ENCODE results near the gene TTC28.
A peak's percentile ranks its signal among the peaks of the same experiment; 100 is the strongest.
"Not testable (repeated sequence)": the region's sequence is repeated elsewhere in the genome, so short reads cannot be mapped to it uniquely, and the experiment has no call there.

Gene TTC28

GRCh38 chr22:28679611-28680287, at the start of gene TTC28:
Gene TTC28 (minus strand): TSS chr22:28679840. CDS start chr22:28679723, 117 bp downstream.
- peak within 1 kb of the TSS in 1 of 2 donors; percentile 65 for H3K9ac ChIP-seq (ENCODE audit: low read depth in 1 of 2, low read length in 2 of 2)
- not testable (repeated sequence) for H3K4me1 ChIP-seq (ENCODE audit: control insufficient read depth in 2 of 2, insufficient read depth in 2 of 2, low read length in 2 of 2); H3K36me3 ChIP-seq (ENCODE audit: control insufficient read depth in 2 of 2, insufficient read depth in 2 of 2, low read length in 2 of 2); H3K27me3 ChIP-seq (ENCODE audit: control insufficient read depth in 2 of 2, insufficient read depth in 2 of 2, low read length in 2 of 2); H3K9me3 ChIP-seq (ENCODE audit: control insufficient read depth in 2 of 2, low read length in 2 of 2); H3K27ac ChIP-seq (ENCODE audit: low read depth in 2 of 2, low read length in 2 of 2)
- H3K4me3 ChIP-seq (ENCODE audit: low read length in 2 of 2), result peak within 1 kb of the TSS; percentile 58 to 68

GRCh38 chr22:28728621-28729313, 49.1 kb upstream of the TTC28 start:
- H3K36me3 ChIP-seq (ENCODE audit: control insufficient read depth in 2 of 2, insufficient read depth in 2 of 2, low read length in 2 of 2), result peaks cover 0 to under 1% of the 10 kb centered on the region in 2 donors
- no peak overlapping the region for H3K9ac ChIP-seq (ENCODE audit: low read depth in 1 of 2, low read length in 2 of 2)
- H3K27ac ChIP-seq (ENCODE audit: low read depth in 2 of 2, low read length in 2 of 2), result no peak overlapping the region
- H3K4me1 ChIP-seq (ENCODE audit: control insufficient read depth in 2 of 2, insufficient read depth in 2 of 2, low read length in 2 of 2), result no peaks in the 10 kb centered on the region
- H3K27me3 ChIP-seq (ENCODE audit: control insufficient read depth in 2 of 2, insufficient read depth in 2 of 2, low read length in 2 of 2), result no peaks in the 10 kb centered on the region
- no peak overlapping the region for H3K4me3 ChIP-seq (ENCODE audit: low read length in 2 of 2)
- no peaks in the 10 kb centered on the region for H3K9me3 ChIP-seq (ENCODE audit: control insufficient read depth in 2 of 2, low read length in 2 of 2)

GRCh38 chr22:28728002-28728401, 48.4 kb upstream of the TTC28 start:
- Histone ChIP-seq H3K36me3 (ENCODE audit: control insufficient read depth in 2 of 2, insufficient read depth in 2 of 2, low read length in 2 of 2) (no peaks in the 10 kb centered on the region), H3K9ac (ENCODE audit: low read depth in 1 of 2, low read length in 2 of 2) (no peak overlapping the region), H3K9me3 (ENCODE audit: control insufficient read depth in 2 of 2, low read length in 2 of 2) (no peaks in the 10 kb centered on the region), H3K4me1 (ENCODE audit: control insufficient read depth in 2 of 2, insufficient read depth in 2 of 2, low read length in 2 of 2) (no peaks in the 10 kb centered on the region), H3K4me3 (ENCODE audit: low read length in 2 of 2) (no peak overlapping the region), H3K27ac (ENCODE audit: low read depth in 2 of 2, low read length in 2 of 2) (no peak overlapping the region), H3K27me3 (ENCODE audit: control insufficient read depth in 2 of 2, insufficient read depth in 2 of 2, low read length in 2 of 2) (no peaks in the 10 kb centered on the region)

GRCh38 chr22:28718044-28718443, 38.4 kb upstream of the TTC28 start:
- H3K9ac ChIP-seq (ENCODE audit: low read depth in 1 of 2, low read length in 2 of 2), result no peak overlapping the region
- H3K4me3 ChIP-seq (ENCODE audit: low read length in 2 of 2), result no peak overlapping the region
- peaks cover 0 to 2% of the 10 kb centered on the region in 2 donors for H3K36me3 ChIP-seq (ENCODE audit: control insufficient read depth in 2 of 2, insufficient read depth in 2 of 2, low read length in 2 of 2)

GRCh38 chr22:28716686-28717085, 37.0 kb upstream of the TTC28 start:
- Histone ChIP-seq H3K27me3 (ENCODE audit: control insufficient read depth in 2 of 2, insufficient read depth in 2 of 2, low read length in 2 of 2) (no peaks in the 10 kb centered on the region), H3K27ac (ENCODE audit: low read depth in 2 of 2, low read length in 2 of 2) (no peak overlapping the region), H3K36me3 (ENCODE audit: control insufficient read depth in 2 of 2, insufficient read depth in 2 of 2, low read length in 2 of 2) (peaks cover 0 to 2% of the 10 kb centered on the region in 2 donors), H3K4me3 (ENCODE audit: low read length in 2 of 2) (no peak overlapping the region), H3K9me3 (ENCODE audit: control insufficient read depth in 2 of 2, low read length in 2 of 2) (no peaks in the 10 kb centered on the region), H3K9ac (ENCODE audit: low read depth in 1 of 2, low read length in 2 of 2) (no peak overlapping the region), H3K4me1 (ENCODE audit: control insufficient read depth in 2 of 2, insufficient read depth in 2 of 2, low read length in 2 of 2) (no peaks in the 10 kb centered on the region)

More at GRCh38 chr22:28718044-28718443, 38.4 kb upstream of the TTC28 start:
- Histone ChIP-seq H3K27ac (ENCODE audit: low read depth in 2 of 2, low read length in 2 of 2) (no peak overlapping the region), H3K9me3 (ENCODE audit: control insufficient read depth in 2 of 2, low read length in 2 of 2) (no peaks in the 10 kb centered on the region), H3K4me1 (ENCODE audit: control insufficient read depth in 2 of 2, insufficient read depth in 2 of 2, low read length in 2 of 2) (no peaks in the 10 kb centered on the region), H3K27me3 (ENCODE audit: control insufficient read depth in 2 of 2, insufficient read depth in 2 of 2, low read length in 2 of 2) (no peaks in the 10 kb centered on the region)

GRCh38 chr22:28715611-28716010, 36.0 kb upstream of the TTC28 start:
- Histone ChIP-seq H3K9ac (ENCODE audit: low read depth in 1 of 2, low read length in 2 of 2) (no peak overlapping the region), H3K4me1 (ENCODE audit: control insufficient read depth in 2 of 2, insufficient read depth in 2 of 2, low read length in 2 of 2) (no peaks in the 10 kb centered on the region), H3K36me3 (ENCODE audit: control insufficient read depth in 2 of 2, insufficient read depth in 2 of 2, low read length in 2 of 2) (peaks cover 0 to 2% of the 10 kb centered on the region in 2 donors), H3K27me3 (ENCODE audit: control insufficient read depth in 2 of 2, insufficient read depth in 2 of 2, low read length in 2 of 2) (no peaks in the 10 kb centered on the region), H3K9me3 (ENCODE audit: control insufficient read depth in 2 of 2, low read length in 2 of 2) (no peaks in the 10 kb centered on the region), H3K4me3 (ENCODE audit: low read length in 2 of 2) (no peak overlapping the region), H3K27ac (ENCODE audit: low read depth in 2 of 2, low read length in 2 of 2) (no peak overlapping the region)

GRCh38 chr22:28714043-28714628, 34.5 kb upstream of the TTC28 start:
- Histone ChIP-seq H3K27ac (ENCODE audit: low read depth in 2 of 2, low read length in 2 of 2) (no peak overlapping the region), H3K4me3 (ENCODE audit: low read length in 2 of 2) (no peak overlapping the region), H3K9ac (ENCODE audit: low read depth in 1 of 2, low read length in 2 of 2) (no peak overlapping the region), H3K4me1 (ENCODE audit: control insufficient read depth in 2 of 2, insufficient read depth in 2 of 2, low read length in 2 of 2) (no peaks in the 10 kb centered on the region), H3K9me3 (ENCODE audit: control insufficient read depth in 2 of 2, low read length in 2 of 2) (no peaks in the 10 kb centered on the region), H3K27me3 (ENCODE audit: control insufficient read depth in 2 of 2, insufficient read depth in 2 of 2, low read length in 2 of 2) (no peaks in the 10 kb centered on the region), H3K36me3 (ENCODE audit: control insufficient read depth in 2 of 2, insufficient read depth in 2 of 2, low read length in 2 of 2) (no peaks in the 10 kb centered on the region)

GRCh38 chr22:28711820-28712777, 32.5 kb upstream of the TTC28 start:
- Histone ChIP-seq H3K9me3 (ENCODE audit: control insufficient read depth in 2 of 2, low read length in 2 of 2) (no peaks in the 10 kb centered on the region), H3K4me1 (ENCODE audit: control insufficient read depth in 2 of 2, insufficient read depth in 2 of 2, low read length in 2 of 2) (no peaks in the 10 kb centered on the region), H3K27ac (ENCODE audit: low read depth in 2 of 2, low read length in 2 of 2) (peak overlapping the region; percentile 65 to 72), H3K9ac (ENCODE audit: low read depth in 1 of 2, low read length in 2 of 2) (no peak overlapping the region), H3K4me3 (ENCODE audit: low read length in 2 of 2) (no peak overlapping the region), H3K27me3 (ENCODE audit: control insufficient read depth in 2 of 2, insufficient read depth in 2 of 2, low read length in 2 of 2) (no peaks in the 10 kb centered on the region), H3K36me3 (ENCODE audit: control insufficient read depth in 2 of 2, insufficient read depth in 2 of 2, low read length in 2 of 2) (no peaks in the 10 kb centered on the region)

- Histone ChIP-seq H3K9ac (ENCODE audit: low read depth in 1 of 2, low read length in 2 of 2) (no peak overlapping the region), H3K36me3 (ENCODE audit: control insufficient read depth in 2 of 2, insufficient read depth in 2 of 2, low read length in 2 of 2) (no peaks in the 10 kb centered on the region), H3K27ac (ENCODE audit: low read depth in 2 of 2, low read length in 2 of 2) (peak overlapping the region in 1 of 2 donors; percentile 72)
Observed at GRCh38 chr22:28711341-28711740, 31.7 kb upstream of the TTC28 start.

More at GRCh38 chr22:28711341-28711740, 31.7 kb upstream of the TTC28 start:
- no peaks in the 10 kb centered on the region for H3K4me1 ChIP-seq (ENCODE audit: control insufficient read depth in 2 of 2, insufficient read depth in 2 of 2, low read length in 2 of 2)
- H3K9me3 ChIP-seq (ENCODE audit: control insufficient read depth in 2 of 2, low read length in 2 of 2), result no peaks in the 10 kb centered on the region
- no peak overlapping the region for H3K4me3 ChIP-seq (ENCODE audit: low read length in 2 of 2)
- H3K27me3 ChIP-seq (ENCODE audit: control insufficient read depth in 2 of 2, insufficient read depth in 2 of 2, low read length in 2 of 2), result no peaks in the 10 kb centered on the region

Data from mucosa of rectum (tissue), 2 donors.